MM.1S (cell line): ENCODE measurements around the gene SPPL2C.

ENCODE experiments used
- DNase-seq: peaks from one replicate; pipeline ENCODE4 v3.0.0-alpha.2; 2015
- H2AFZ ChIP-seq: fragments of 300-600 bp; sonication (generic); 2 replicates; pipeline ENCODE4 v1.6.0; 2016; ENCODE audit warnings: antibody characterized with exemption, low read length
- H3F3A ChIP-seq: fragments of 300-600 bp; sonication (generic); 2 replicates; pipeline ENCODE4 v1.6.1; 2016; ENCODE audit warnings: mild to moderate bottlenecking, antibody characterized with exemption, low read length, moderate library complexity, mixed read lengths; ENCODE audit not compliant: insufficient read depth
- H3K27ac ChIP-seq: fragments of 300-600 bp; sonication (generic); 2 replicates; pipeline ENCODE4 v1.5.1; 2016; ENCODE audit warnings: mild to moderate bottlenecking, low read length
- H3K27me3 ChIP-seq: fragments of 300-600 bp; sonication (generic); replicated peaks from 2 replicates; pipeline ENCODE4 v1.6.0; 2016; ENCODE audit warnings: low read length; ENCODE audit not compliant: insufficient read depth
- H3K36me3 ChIP-seq: fragments of 300-600 bp; sonication (generic); replicated peaks from 2 replicates; pipeline ENCODE4 v1.6.1; 2016; ENCODE audit warnings: mild to moderate bottlenecking, low read length, mixed read lengths; ENCODE audit not compliant: insufficient read depth
- H3K4me1 ChIP-seq: fragments of 300-600 bp; sonication (generic); 2 replicates; pipeline ENCODE4 v1.6.1; 2016; ENCODE audit warnings: low read length, mixed read lengths
- H3K4me2 ChIP-seq: fragments of 300-600 bp; sonication (generic); 2 replicates; pipeline ENCODE4 v1.6.0; 2016; ENCODE audit warnings: low read depth, low read length
- H3K4me3 ChIP-seq: fragments of 300-600 bp; sonication (generic); 2 replicates; pipeline ENCODE4 v1.5.1; 2016; ENCODE audit warnings: low read length, mixed read lengths
- H3K79me2 ChIP-seq: fragments of 300-600 bp; sonication (generic); 2 replicates; pipeline ENCODE4 v1.6.1; 2016; ENCODE audit warnings: mixed run types, low read length, mixed read lengths
- H3K9ac ChIP-seq: fragments of 300-600 bp; sonication (generic); 2 replicates; pipeline ENCODE4 v1.6.1; 2016; ENCODE audit warnings: low read length, mixed read lengths
- H3K9me2 ChIP-seq: fragments of 300-600 bp; sonication (generic); replicated peaks from 2 replicates; pipeline ENCODE4 v1.6.1; 2016; ENCODE audit warnings: mild to moderate bottlenecking, low read length, mixed read lengths; ENCODE audit not compliant: insufficient read depth
- H3K9me3 ChIP-seq: fragments of 300-600 bp; sonication (generic); replicated peaks from 2 replicates; pipeline ENCODE4 v1.6.1; 2016; ENCODE audit warnings: mild to moderate bottlenecking, low read length, mixed read lengths; ENCODE audit not compliant: insufficient read depth
- H4K20me1 ChIP-seq: fragments of 300-600 bp; sonication (generic); 2 replicates; pipeline ENCODE4 v1.6.1; 2016; ENCODE audit warnings: mild to moderate bottlenecking, low read length, moderate library complexity, mixed read lengths; ENCODE audit not compliant: insufficient read depth
- CTCF ChIP-seq: fragments of 300-600 bp; sonication (generic); IDR thresholded peaks from 2 replicates; pipeline ENCODE4 v1.5.1; 2016; ENCODE audit warnings: antibody characterized with exemption, low read length, mixed read lengths
- EZH2 ChIP-seq: fragments of 300-600 bp; sonication (generic); optimal IDR thresholded peaks from 2 replicates; pipeline ENCODE3; 2017; ENCODE audit warnings: low read depth, mild to moderate bottlenecking, antibody characterized with exemption, low read length, mixed read lengths
- EZH2phosphoT487 ChIP-seq: fragments of 300-600 bp; sonication (generic); IDR thresholded peaks from 2 replicates; pipeline ENCODE4 v1.6.1; 2018; ENCODE audit warnings: antibody characterized with exemption, low read length

The SPPL2C gene

GRCh38 chr17:45851464-45851863, 6.8 kb downstream of the SPPL2C start:
- peak overlapping the region; percentile 49; the same call in 1 of the 2 replicates for H3K4me2 ChIP-seq
- H3K9me3 ChIP-seq, result no peaks in the 10 kb centered on the region
- peaks cover 17% of the 10 kb centered on the region for H3K4me1 ChIP-seq
- H2AFZ ChIP-seq, result peak overlapping the region; percentile 18
- H3K79me2 ChIP-seq, result no peaks in the 10 kb centered on the region
- no peaks in the 10 kb centered on the region for H3K9me2 ChIP-seq
- H3K36me3 ChIP-seq, result no peaks in the 10 kb centered on the region
- H3K9ac ChIP-seq, result no peak overlapping the region
- H3K4me3 ChIP-seq, result no peak overlapping the region
- TF ChIP-seq EZH2, result no peak
- no peak for TF ChIP-seq CTCF
- TF ChIP-seq EZH2phosphoT487, result no peak
- H3K27me3 ChIP-seq, result peaks cover 10% of the 10 kb centered on the region; the same call in 1 of the 2 replicates
- peak; percentile 74 for DNase-seq
- peak overlapping the region; percentile 15; the same call in 1 of the 2 replicates for H3K27ac ChIP-seq
- no peaks in the 10 kb centered on the region for H4K20me1 ChIP-seq
- H3F3A ChIP-seq, result 0 out of 2 replicates have a peak, but pooled peaks cover 4% of the 10 kb centered on the region

DNA sequence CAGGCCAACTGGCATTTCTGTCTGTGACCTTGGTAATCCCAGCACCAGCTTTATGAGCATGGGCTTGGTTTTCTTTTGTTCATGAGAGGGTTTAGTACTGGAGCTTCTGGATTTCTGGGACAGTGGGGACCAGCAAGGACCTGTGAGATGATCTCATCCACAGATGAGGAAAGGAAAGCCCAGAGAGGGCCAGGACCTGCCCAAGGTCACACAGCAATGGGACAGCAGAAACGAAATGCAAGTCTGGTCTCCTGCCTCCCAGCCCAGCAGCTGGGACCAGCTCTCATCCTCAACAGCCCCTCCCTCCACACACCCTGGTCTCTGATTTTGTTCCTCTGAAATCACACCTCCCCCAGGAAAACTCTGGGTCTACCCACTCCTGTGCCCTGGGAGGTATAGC, 7.2 kb downstream of the SPPL2C start:
- no peaks in the 10 kb centered on the region for H3K9me3 ChIP-seq
- peaks cover 17% of the 10 kb centered on the region for H3K4me1 ChIP-seq
- H3K27me3 ChIP-seq, result peaks cover 7% of the 10 kb centered on the region; the same call in 1 of the 2 replicates
- peak overlapping the region; percentile 18 for H2AFZ ChIP-seq
- TF ChIP-seq EZH2 (no peak), EZH2phosphoT487 (no peak), CTCF (no peak)
- no peaks in the 10 kb centered on the region for H3K79me2 ChIP-seq
- DNase-seq, result no peak
- peak overlapping the region; percentile 49; the same call in 1 of the 2 replicates for H3K4me2 ChIP-seq
- H3K9ac ChIP-seq, result no peak overlapping the region
- H3F3A ChIP-seq, result 0 out of 2 replicates have a peak, but pooled peaks cover 4% of the 10 kb centered on the region
- no peaks in the 10 kb centered on the region for H3K9me2 ChIP-seq
- no peaks in the 10 kb centered on the region for H3K36me3 ChIP-seq
- peak overlapping the region; percentile 15; the same call in 1 of the 2 replicates for H3K27ac ChIP-seq
- no peak overlapping the region for H3K4me3 ChIP-seq
- H4K20me1 ChIP-seq, result no peaks in the 10 kb centered on the region

- no peaks in the 10 kb centered on the region for H3K79me2 ChIP-seq
- peak overlapping the region; percentile 49; the same call in 1 of the 2 replicates for H3K4me2 ChIP-seq
- H3K4me3 ChIP-seq, result no peak overlapping the region
Measured at GRCh38 chr17:45852535-45853297, 8.0 kb downstream of the SPPL2C start.

More at GRCh38 chr17:45852535-45853297, 8.0 kb downstream of the SPPL2C start:
- TF ChIP-seq CTCF (peak; percentile 90), EZH2phosphoT487 (no peak), EZH2 (no peak)
- Histone ChIP-seq H3F3A (0 out of 2 replicates have a peak, but pooled peaks cover 4% of the 10 kb centered on the region), H3K9me2 (no peaks in the 10 kb centered on the region), H3K27me3 (no peaks in the 10 kb centered on the region), H3K9me3 (no peaks in the 10 kb centered on the region), H2AFZ (peak overlapping the region; percentile 57), H3K36me3 (no peaks in the 10 kb centered on the region), H3K27ac (no peak overlapping the region), H4K20me1 (no peaks in the 10 kb centered on the region), H3K9ac (no peak overlapping the region), H3K4me1 (peaks cover 17% of the 10 kb centered on the region)
- peak; percentile 68 for DNase-seq
